GM18502 (cell line): ENCODE results near the gene C1QTNF1.

Source experiments
- ATAC-seq: cut with Tn5 transposase; IDR thresholded peaks from one replicate; pipeline ENCODE4 v1.9.1; 2021; ENCODE audit warnings: mild to moderate bottlenecking; ENCODE audit not compliant: unreplicated experiment, poor library complexity

The C1QTNF1 gene

GRCh38 chr17:79075861-79076406, 52.0 kb downstream of the C1QTNF1 start:
- no peak for ATAC-seq

GRCh38 chr17:79077587-79077986, 53.6 kb downstream of the C1QTNF1 start:
- ATAC-seq = no peak

- no peak for ATAC-seq
Measured at GRCh38 chr17:79078476-79079190, 54.7 kb downstream of the C1QTNF1 start.

- no peak for ATAC-seq
Measured at GRCh38 chr17:79079421-79080200, 55.6 kb downstream of the C1QTNF1 start.

- ATAC-seq = no peak
Measured at GRCh38 chr17:79080349-79080748, 56.4 kb downstream of the C1QTNF1 start.

- ATAC-seq = no peak
Measured at GRCh38 chr17:79080761-79081290, 56.9 kb downstream of the C1QTNF1 start.

GRCh38 chr17:79081571-79082276, 57.8 kb downstream of the C1QTNF1 start:
- ATAC-seq = no peak

GRCh38 chr17:79082311-79083190, 58.6 kb downstream of the C1QTNF1 start:
- ATAC-seq = no peak

- no peak for ATAC-seq
Measured at GRCh38 chr17:79083191-79083971, 59.4 kb downstream of the C1QTNF1 start.

- no peak for ATAC-seq
Measured at GRCh38 chr17:79084291-79085153, 60.6 kb downstream of the C1QTNF1 start.

- no peak for ATAC-seq
Measured at GRCh38 chr17:79085154-79085920, 61.4 kb downstream of the C1QTNF1 start.

- no peak for ATAC-seq
Measured at GRCh38 chr17:79085921-79086551, 62.1 kb downstream of the C1QTNF1 start.

GRCh38 chr17:79086609-79087427, 62.8 kb downstream of the C1QTNF1 start:
- no peak for ATAC-seq

GRCh38 chr17:79087428-79088143, 63.6 kb downstream of the C1QTNF1 start:
- no peak for ATAC-seq

- no peak for ATAC-seq
Measured at GRCh38 chr17:79088247-79088996, 64.5 kb downstream of the C1QTNF1 start.
